ENCODE results near the gene FBLL1. TPM values are rescaled to one million over a fixed set of nuclear protein-coding genes. Genes with fewer than 3 reads are reported as not detected.

FBLL1 gene
- total and polyA plus RNA-seq, 9 of the 15 experiments (the other 6 are each of a cell fraction or from before 2014, with no cell fraction given) = not detected

GRCh38 chr5:168486136-168486879 lies 42.8 kb upstream of the FBLL1 start, which contains the start of gene RARS1 (continued):
- no peak for TF ChIP-seq PRPF4 (IDR thresholded peaks at IDR 0.05; ENCODE audit: insufficient read depth, low read depth, low read length, poor library complexity, severe bottlenecking)
- TF ChIP-seq MIER1 (IDR thresholded peaks at IDR 0.05; ENCODE audit: low read depth) = no peak
- peak; percentile 99 for TF ChIP-seq ZBTB40 (IDR thresholded peaks at IDR 0.05)
- TF ChIP-seq ZBTB40 (CRISPR knock-in tag; IDR thresholded peaks at IDR 0.05) = no peak
- TF ChIP-seq ZNF589 (CRISPR knock-in tag; IDR thresholded peaks at IDR 0.05; ENCODE audit: low read depth) = no peak
- peak; percentile 85 for TF ChIP-seq NKRF (IDR thresholded peaks at IDR 0.05; ENCODE audit: borderline replicate concordance)
- no peak for TF ChIP-seq ZNF79 (CRISPR knock-in tag; IDR thresholded peaks at IDR 0.05; ENCODE audit: low read depth)
- no peak for TF ChIP-seq ZNF707 (CRISPR knock-in tag; conservative IDR thresholded peaks at IDR 0.05)
- no peak for TF ChIP-seq NFE2 (IDR thresholded peaks at IDR 0.05; ENCODE audit: low read depth)
- TF ChIP-seq EHMT2 (IDR thresholded peaks at IDR 0.05) = peak; percentile 84; the same call in 1 of the 2 replicates
- TF ChIP-seq GATAD2B (IDR thresholded peaks at IDR 0.05; ENCODE audit: borderline replicate concordance) = no peak
- no peak for TF ChIP-seq TCF15 (CRISPR knock-in tag; IDR thresholded peaks at IDR 0.05)
- no peak for TF ChIP-seq HDGF (IDR thresholded peaks at IDR 0.05)
- no peak for TF ChIP-seq MAX (CRISPR knock-in tag; IDR thresholded peaks at IDR 0.05)
- peak; percentile 98 for TF ChIP-seq POLR2A (conservative IDR thresholded peaks at IDR 0.05)
- TF ChIP-seq CHD1 (IDR thresholded peaks at IDR 0.05; ENCODE audit: low read length) = peak; percentile 43
- TF ChIP-seq CTBP1 (IDR thresholded peaks at IDR 0.05; ENCODE audit: borderline replicate concordance) = peak; percentile 60; the same call in 1 of the 2 replicates
- peak; percentile 78; the same call in 1 of the 2 replicates for TF ChIP-seq ZBED1 (IDR thresholded peaks at IDR 0.05)

All from K562 (cell line).